GM12892 (cell line): ENCODE data around the gene HELB.

ENCODE experiments used
- POLR2A ChIP-seq: IDR thresholded peaks from 2 replicates; pipeline ENCODE4 v1.6.1; 2011; ENCODE audit warnings: low read depth, low read length, control low read depth
- POLR2AphosphoS5 ChIP-seq: IDR thresholded peaks from 2 replicates; pipeline ENCODE4 v1.6.1; 2011; ENCODE audit warnings: low read depth, low read length, control low read depth
- TAF1 ChIP-seq: IDR thresholded peaks from 2 replicates; pipeline ENCODE4 v1.6.1; 2011; ENCODE audit warnings: low read depth, mild to moderate bottlenecking, control low read depth, low read length, borderline replicate concordance

DNA sequence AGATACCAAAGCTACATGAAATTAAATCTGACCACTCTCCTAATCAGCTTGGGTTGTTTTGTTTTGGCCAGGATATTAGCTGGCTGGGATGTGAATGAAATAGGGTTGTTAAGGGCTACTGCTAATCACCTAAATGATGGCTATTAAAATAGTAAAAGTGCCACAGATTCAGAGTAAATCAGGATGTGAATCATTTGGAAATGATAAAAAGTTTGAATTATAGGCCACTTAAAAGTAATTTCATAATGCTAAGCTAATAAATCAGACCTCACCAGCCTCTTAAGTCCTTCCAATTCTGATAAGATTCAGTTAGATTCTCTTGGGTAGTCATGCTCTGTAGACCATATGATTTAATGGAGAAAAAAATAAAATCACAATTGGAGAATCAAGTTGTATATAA lies 12.0 kb downstream of the HELB start:
- TF ChIP-seq POLR2A (no peak), POLR2AphosphoS5 (no peak), TAF1 (no peak)
